DOHH2 (cell line): ENCODE data around the gene CCDC71L.

ENCODE experiments used
- EZH2phosphoT487 ChIP-seq: fragments of 200-600 bp; sonication (generic); IDR thresholded peaks from 2 replicates; pipeline ENCODE4 v1.6.1; 2017; ENCODE audit warnings: borderline replicate concordance, mild to moderate bottlenecking, antibody characterized with exemption, low read length, moderate library complexity, mixed read lengths
- TF ChIP-seq, protein P1 (sequence below): fragments of 200-600 bp; sonication (generic); IDR thresholded peaks from one replicate; pipeline ENCODE4 v1.5.1; 2014; ENCODE audit warnings: antibody characterized with exemption, mild to moderate bottlenecking, low read depth, low read length; ENCODE audit not compliant: poor library complexity, severe bottlenecking

DNA sequence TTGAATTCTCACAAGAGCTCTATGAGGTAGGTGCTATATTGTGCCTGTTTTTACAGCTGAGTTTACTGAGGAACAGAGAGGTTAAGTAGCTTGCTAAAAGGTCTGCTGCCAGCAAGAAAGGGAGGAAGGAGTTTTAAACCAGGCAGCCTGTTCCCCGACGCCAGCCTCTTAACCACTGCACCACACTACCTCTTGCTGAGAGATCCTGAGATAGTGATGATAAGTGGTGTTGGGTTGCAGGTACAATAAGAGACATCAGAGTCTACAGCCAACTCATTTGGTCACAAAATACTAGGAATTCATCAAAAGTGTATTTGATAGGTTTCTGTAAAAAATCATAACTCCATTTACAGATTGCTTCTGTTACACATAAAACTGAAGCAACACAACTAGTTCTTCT, 8.0 kb downstream of the CCDC71L start:
- TF ChIP-seq, protein P1, sequence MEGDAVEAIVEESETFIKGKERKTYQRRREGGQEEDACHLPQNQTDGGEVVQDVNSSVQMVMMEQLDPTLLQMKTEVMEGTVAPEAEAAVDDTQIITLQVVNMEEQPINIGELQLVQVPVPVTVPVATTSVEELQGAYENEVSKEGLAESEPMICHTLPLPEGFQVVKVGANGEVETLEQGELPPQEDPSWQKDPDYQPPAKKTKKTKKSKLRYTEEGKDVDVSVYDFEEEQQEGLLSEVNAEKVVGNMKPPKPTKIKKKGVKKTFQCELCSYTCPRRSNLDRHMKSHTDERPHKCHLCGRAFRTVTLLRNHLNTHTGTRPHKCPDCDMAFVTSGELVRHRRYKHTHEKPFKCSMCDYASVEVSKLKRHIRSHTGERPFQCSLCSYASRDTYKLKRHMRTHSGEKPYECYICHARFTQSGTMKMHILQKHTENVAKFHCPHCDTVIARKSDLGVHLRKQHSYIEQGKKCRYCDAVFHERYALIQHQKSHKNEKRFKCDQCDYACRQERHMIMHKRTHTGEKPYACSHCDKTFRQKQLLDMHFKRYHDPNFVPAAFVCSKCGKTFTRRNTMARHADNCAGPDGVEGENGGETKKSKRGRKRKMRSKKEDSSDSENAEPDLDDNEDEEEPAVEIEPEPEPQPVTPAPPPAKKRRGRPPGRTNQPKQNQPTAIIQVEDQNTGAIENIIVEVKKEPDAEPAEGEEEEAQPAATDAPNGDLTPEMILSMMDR, result no peak
- no peak for TF ChIP-seq EZH2phosphoT487
